ENCODE measurements around the gene ADGRB2. TPM values are rescaled to one million over a fixed set of nuclear protein-coding genes. Genes with fewer than 3 reads are reported as not detected.

The ADGRB2 gene
- total and polyA plus RNA-seq, 8 donors = 0.61 to 4.9 (median 1.9) TPM; not detected in 1

DNA sequence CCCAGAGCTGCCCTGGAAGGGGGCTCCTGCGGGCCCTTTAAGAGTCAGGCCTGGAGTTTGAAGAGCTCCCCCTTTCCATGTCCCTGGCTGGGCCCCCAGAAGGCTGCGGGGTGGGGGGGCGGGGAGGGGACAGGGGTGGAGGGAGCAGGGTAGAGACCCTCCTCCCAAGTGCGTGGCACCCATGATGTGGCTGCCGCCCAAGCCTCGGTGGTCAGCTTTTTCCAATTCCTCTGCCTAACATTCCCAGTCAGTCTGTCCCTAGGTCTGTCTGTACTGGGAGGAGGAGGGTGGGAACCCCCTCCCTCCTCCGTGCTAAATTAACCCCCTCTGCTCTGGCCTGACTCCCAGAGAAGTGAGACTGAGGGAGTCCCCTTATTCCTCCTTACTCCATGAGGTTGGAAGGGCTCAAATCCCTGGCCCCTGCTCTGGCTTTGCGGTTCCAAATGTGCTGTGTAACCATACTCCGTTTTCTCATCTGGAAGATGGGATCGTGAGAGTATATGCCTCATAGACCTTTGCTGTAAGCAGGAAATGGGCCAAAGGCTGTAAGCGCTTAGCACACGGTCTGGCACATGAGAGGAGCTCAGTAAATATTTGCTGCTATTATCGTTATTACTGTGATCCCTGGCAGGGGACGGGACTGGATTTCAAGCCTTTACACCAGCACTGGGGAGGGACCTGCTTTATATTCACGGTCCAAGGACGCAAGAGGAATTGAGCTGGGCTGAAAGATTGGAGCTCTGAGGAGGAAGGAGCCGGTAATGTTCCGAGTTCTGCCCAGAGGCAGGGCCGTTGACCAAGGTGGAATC is 59.7 kb downstream of the ADGRB2 start:
- H3K4me1 ChIP-seq = peaks cover 58 to 78% (median 67%) of the 10 kb centered on the region in 4 donors

DNA sequence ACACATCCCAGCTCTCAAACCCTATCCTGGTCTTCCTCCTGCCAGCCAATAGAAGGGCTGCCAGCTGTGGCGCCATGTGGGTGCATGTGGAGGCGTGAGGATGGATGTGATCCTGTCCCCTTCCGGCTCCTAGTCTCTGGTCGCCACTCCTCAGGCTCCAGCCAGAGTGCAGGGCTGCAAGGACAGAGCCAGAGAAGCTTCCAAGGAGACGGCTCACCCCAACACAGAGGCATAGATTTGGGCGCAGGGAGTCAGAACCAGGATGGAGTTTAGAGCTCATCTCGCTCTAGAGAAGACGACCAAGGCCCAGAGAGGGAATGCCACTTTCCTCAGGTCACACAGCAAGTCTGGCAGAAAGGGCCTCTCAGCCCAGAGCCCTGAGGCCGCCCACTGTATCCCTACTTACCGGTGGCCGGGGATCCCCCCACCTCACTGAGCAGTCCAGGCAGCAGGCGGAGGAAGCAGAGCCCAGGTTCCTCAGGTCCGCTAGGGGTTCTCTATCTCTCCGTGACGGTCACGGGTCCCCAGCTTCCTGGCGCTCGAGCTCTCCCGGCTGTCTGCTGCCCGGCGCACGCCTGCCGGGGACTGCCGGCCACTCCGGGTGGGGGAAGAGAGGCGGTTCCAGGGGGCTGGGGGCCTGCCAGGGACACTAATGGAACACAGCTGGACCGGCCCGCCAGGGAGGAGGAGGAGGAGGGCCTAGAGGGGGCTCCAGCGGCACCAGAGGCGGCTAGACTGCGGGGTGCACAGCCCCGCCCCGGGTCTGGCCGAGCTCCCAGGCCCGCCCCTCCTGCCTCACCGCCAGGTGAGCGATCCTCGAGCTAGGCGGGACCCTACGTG is 60.5 kb downstream of the ADGRB2 start, which contains the start of gene COL16A1:
TSS of gene COL16A1 (minus strand) at position 587 of the 840 bp plus-strand sequence. CDS start 1,824 bp downstream, outside the sequence.
- Histone ChIP-seq H3K27me3 (peaks cover 0 to 16% (median 7%) of the 10 kb centered on the region in 3 donors), H3K4me3 (peak within 1 kb of the TSS; percentile 39 to 51 (median 48)), H3K36me3 (peaks cover 0 to 12% (median 8%) of the 10 kb centered on the region in 4 donors), H3K27ac (peak within 1 kb of the TSS; percentile 78 to 93 (median 85)), H3K9me3 (no peaks in the 10 kb centered on the region), H3K4me1 (peaks cover 58 to 84% (median 72%) of the 10 kb centered on the region in 4 donors)
- DNase-seq = peak; percentile 80 to 92
- TF ChIP-seq POLR2AphosphoS5 (IDR thresholded peaks at IDR 0.05) = peak; percentile 58 to 74 (median 60)
- TF ChIP-seq EP300 (IDR thresholded peaks at IDR 0.05) = no peak
- TF ChIP-seq, protein P1, sequence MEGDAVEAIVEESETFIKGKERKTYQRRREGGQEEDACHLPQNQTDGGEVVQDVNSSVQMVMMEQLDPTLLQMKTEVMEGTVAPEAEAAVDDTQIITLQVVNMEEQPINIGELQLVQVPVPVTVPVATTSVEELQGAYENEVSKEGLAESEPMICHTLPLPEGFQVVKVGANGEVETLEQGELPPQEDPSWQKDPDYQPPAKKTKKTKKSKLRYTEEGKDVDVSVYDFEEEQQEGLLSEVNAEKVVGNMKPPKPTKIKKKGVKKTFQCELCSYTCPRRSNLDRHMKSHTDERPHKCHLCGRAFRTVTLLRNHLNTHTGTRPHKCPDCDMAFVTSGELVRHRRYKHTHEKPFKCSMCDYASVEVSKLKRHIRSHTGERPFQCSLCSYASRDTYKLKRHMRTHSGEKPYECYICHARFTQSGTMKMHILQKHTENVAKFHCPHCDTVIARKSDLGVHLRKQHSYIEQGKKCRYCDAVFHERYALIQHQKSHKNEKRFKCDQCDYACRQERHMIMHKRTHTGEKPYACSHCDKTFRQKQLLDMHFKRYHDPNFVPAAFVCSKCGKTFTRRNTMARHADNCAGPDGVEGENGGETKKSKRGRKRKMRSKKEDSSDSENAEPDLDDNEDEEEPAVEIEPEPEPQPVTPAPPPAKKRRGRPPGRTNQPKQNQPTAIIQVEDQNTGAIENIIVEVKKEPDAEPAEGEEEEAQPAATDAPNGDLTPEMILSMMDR (IDR thresholded peaks at IDR 0.05) = no peak
- WGBS, 5 donors = 14 to 34% (median 18%) methylated on average over 12 to 40 of the region's 40 CpGs
- intact Hi-C loops (cut with DNase I; ENCODE audit: low total_unique reads) = no loop called here

More for the DNA sequence above, 59.7 kb downstream of the ADGRB2 start:
- 4 to 15% (median 6%) methylated on average over 13 to 19 of the region's 19 CpGs for WGBS, 5 donors
- peak; percentile 81 to 84 for DNase-seq
- TF ChIP-seq POLR2A (IDR thresholded peaks at IDR 0.05) (no peak), EP300 (IDR thresholded peaks at IDR 0.05) (no peak), POLR2AphosphoS5 (IDR thresholded peaks at IDR 0.05) (peak; percentile 71 to 88 (median 74))
- Histone ChIP-seq H3K27ac (peak overlapping the region; percentile 78 to 93 (median 85)), H3K9me3 (no peaks in the 10 kb centered on the region), H3K4me3 (peak overlapping the region; percentile 39 to 51 (median 48)), H3K27me3 (peaks cover 0 to 16% (median 7%) of the 10 kb centered on the region in 3 donors), H3K36me3 (peaks cover 0 to 3% (median 3%) of the 10 kb centered on the region in 4 donors)
- intact Hi-C loops (cut with DNase I; ENCODE audit: low total_unique reads) = loop anchor here (5.0 kb wide), 1 partner anchor 32 kb away; no protein-coding TSS in a partner anchor

DNA sequence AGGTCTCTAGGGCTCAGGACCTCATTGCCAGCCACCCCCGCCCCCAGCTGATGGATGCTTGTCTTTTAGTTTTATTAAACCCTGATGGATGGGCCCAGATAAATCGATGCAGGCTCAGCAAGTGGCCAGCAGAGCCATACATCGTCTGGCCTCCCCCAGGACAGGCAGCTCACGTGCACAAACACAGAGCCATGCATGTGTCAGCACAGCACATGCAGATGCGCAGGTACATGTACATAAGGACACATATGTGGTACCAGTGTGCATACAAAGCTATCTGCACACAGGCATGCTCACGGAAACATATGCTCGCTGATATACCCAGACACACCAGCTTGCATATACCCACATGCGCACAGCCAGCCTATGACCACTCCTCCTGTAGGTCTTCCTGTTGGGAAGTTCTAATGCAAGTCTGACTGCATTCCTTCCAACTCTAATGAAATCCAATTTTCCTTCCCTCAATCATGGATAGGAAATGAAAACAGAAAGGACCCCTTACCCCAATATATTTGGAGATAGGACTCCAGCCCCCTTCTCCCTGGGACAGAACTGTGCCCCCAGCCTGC is 61.2 kb downstream of the ADGRB2 start:
- H3K27me3 ChIP-seq = peaks cover 0 to 16% (median 7%) of the 10 kb centered on the region in 3 donors
- peaks cover 58 to 78% (median 71%) of the 10 kb centered on the region in 4 donors for H3K4me1 ChIP-seq
- no peaks in the 10 kb centered on the region for H3K9me3 ChIP-seq
- DNase-seq = no peak
- TF ChIP-seq, protein P1 (IDR thresholded peaks at IDR 0.05) = no peak
- no peak for TF ChIP-seq EP300 (IDR thresholded peaks at IDR 0.05)
- TF ChIP-seq POLR2A (IDR thresholded peaks at IDR 0.05) = no peak
- TF ChIP-seq POLR2AphosphoS5 (IDR thresholded peaks at IDR 0.05) = no peak
- intact Hi-C loops (cut with DNase I; ENCODE audit: low total_unique reads) = no loop called here
- H3K4me3 ChIP-seq = peak overlapping the region; percentile 39 to 51 (median 48)
- peaks cover 0 to 19% (median 13%) of the 10 kb centered on the region in 4 donors for H3K36me3 ChIP-seq
- WGBS, 5 donors = 67 to 74% (median 68%) methylated on average over 7 to 8 of the region's 8 CpGs
- peak overlapping the region in 4 of 5 donors; percentile 78 to 93 (median 87) for H3K27ac ChIP-seq

DNA sequence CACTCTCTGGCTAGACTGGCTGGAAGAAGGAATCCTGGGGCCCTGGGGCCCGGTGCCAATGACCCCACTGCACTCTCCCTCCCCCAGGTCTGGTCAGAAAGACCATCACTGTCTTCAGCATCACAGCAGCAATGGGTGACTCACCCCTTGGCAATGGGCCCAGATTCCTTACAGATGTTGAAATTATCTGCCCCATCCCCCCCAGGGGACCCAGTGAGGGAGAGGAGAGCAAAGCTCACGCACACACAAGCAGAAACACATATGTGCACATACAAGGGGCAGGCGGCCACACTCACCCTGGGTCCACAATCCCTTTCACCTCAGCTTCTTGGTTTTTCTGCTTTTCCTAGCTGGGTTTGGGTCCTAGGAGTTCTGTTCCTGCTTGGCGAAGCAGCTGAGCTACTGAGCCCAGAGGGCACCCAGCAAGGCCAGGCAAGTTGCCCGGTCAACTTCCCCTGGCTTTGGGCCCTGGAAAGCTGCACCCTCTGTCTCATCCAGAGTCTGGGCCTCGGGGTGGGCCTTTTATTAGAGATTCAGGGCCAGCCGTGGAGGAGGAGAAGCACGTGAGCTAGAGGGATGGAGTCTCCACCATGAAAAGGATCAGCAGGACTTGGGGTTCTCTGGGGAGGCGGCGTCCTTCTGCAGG is 62.9 kb downstream of the ADGRB2 start:
- TF ChIP-seq POLR2AphosphoS5 (IDR thresholded peaks at IDR 0.05) = peak; percentile 61 to 78 (median 69)
- TF ChIP-seq EP300 (IDR thresholded peaks at IDR 0.05) = peak; percentile 15
- TF ChIP-seq POLR2A (IDR thresholded peaks at IDR 0.05) = no peak
- TF ChIP-seq, protein P1 (IDR thresholded peaks at IDR 0.05) = no peak
- Histone ChIP-seq H3K27me3 (peaks cover 0 to 16% (median 7%) of the 10 kb centered on the region in 3 donors), H3K4me3 (no peak overlapping the region), H3K36me3 (peaks cover 0 to 35% (median 25%) of the 10 kb centered on the region in 4 donors), H3K9me3 (no peaks in the 10 kb centered on the region), H3K4me1 (peaks cover 63 to 80% (median 74%) of the 10 kb centered on the region in 4 donors), H3K27ac (peak overlapping the region; percentile 43 to 93 (median 85))
- DNase-seq = peak; percentile 77 to 94
- 35 to 49% (median 38%) methylated on average over 10 of the region's 10 CpGs for WGBS, 5 donors
- intact Hi-C loops (cut with DNase I; ENCODE audit: low total_unique reads) = no loop called here
